DMS 273 treated with DMSO at 0.1 percent for 48 hours (cell line): Measurements from ENCODE around the gene SLFN14.
"Not testable (repeated sequence)": the region's sequence is repeated elsewhere in the genome, so short reads cannot be mapped to it uniquely, and the experiment has no call there.

ENCODE experiments used
- DNase-seq: peaks from one replicate; lab custom pipeline; 2025; lab: John Stamatoyannopoulos, UW

Gene SLFN14

GRCh38 chr17:35559495-35560210, 966 bp downstream of the SLFN14 start:
- DNase-seq = no peak

GRCh38 chr17:35557353-35557752, 3.3 kb downstream of the SLFN14 start:
- no peak for DNase-seq

GRCh38 chr17:35555691-35556090, 4.9 kb downstream of the SLFN14 start:
- DNase-seq = no peak

GRCh38 chr17:35554668-35555067, 6.0 kb downstream of the SLFN14 start:
- no peak for DNase-seq

DNA sequence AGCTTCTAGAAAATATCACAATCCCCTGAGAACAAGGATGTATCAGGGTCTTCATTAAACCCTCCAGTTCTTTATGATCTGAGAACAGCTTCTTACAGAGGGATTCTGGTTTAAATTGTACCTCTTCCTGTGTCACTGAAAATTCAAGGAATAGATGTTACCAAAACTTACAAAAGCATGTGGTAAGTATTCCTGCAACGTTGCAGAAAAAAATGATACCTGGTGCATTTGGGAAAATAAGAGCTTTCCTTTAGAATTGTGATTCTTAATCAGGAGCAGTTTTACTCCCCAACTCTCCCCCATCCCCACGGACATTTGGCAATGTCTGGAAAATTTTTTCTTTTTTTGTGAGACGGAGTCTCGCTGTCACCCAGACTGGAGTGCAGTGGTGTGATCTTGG, 7.3 kb downstream of the SLFN14 start:
- no peak for DNase-seq

GRCh38 chr17:35548978-35549377, 11.6 kb downstream of the SLFN14 start:
- no peak for DNase-seq

GRCh38 chr17:35548208-35548810, 12.3 kb downstream of the SLFN14 start:
- DNase-seq = no peak

- DNase-seq = no peak
These were observed 14.1 kb downstream of the SLFN14 start for GRCh38 chr17:35546487-35546886.

- DNase-seq = no peak
These were observed 15.5 kb downstream of the SLFN14 start for GRCh38 chr17:35545150-35545549.

GRCh38 chr17:35543856-35544255, 16.8 kb downstream of the SLFN14 start:
- DNase-seq = no peak

- no peak for DNase-seq
These were observed 17.6 kb downstream of the SLFN14 start for GRCh38 chr17:35542990-35543389.

GRCh38 chr17:35541434-35541833, 19.2 kb downstream of the SLFN14 start:
- DNase-seq = no peak

GRCh38 chr17:35540589-35541404, 19.8 kb downstream of the SLFN14 start:
- no peak for DNase-seq

- DNase-seq = no peak
These were observed 21.0 kb downstream of the SLFN14 start for GRCh38 chr17:35539659-35540026.

DNA sequence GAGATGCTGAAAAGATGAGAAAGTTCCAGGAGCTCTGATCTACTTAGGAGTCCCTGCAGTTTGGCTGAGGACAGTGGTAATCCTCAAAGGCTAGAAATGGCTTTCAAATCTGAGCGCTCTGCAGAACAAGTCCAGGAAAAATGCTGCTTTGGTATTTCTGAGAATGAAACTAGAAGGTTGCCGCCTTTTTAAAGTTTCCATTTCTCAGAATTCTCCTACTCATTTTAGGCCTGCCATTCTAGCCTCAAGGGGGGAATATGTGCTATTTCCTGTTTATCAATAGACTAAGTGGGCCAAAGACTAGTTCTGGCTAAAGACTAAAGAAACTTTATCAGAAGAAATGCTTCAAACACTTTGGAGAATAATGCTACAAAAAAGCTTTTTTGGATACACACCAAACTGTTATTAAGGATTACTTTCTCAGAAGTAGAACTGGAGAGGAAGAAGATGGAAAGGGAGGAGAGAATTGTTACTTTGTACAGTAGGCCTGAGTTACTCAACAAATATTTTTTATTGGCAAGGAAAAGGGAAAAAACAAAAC, 22.9 kb downstream of the SLFN14 start, which contains the start of gene SLFN12L:
Gene SLFN12L, minus strand, starts transcription at position 78 of the 541 bp plus-strand sequence. CDS start 15,314 bp downstream, outside the sequence.
- DNase-seq = no peak

DNA sequence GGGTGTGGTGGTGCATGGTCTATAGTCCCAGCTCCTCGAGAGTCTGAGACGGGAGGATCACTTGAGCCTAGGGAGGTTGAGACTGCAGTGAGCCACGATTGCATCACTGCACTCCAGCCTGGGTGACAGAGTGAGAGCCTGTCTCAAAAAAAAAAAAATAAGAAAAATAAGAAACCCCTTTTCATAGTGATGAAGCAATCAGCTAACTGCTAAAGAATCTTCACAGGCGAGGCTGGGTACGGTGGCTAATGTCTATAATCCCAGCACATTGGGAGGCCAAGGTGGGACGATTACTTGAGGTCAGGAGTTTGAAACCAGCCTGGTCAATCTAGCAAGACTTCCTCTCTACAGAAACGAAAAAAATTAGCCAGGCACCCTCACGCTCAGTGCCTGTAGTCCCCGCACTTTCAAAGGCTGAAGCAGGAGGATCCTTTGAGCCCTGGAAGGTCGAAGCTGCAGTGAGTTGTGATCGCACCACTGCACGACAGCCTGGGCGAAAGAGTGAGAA, 23.9 kb downstream of the SLFN14 start:
- no peak for DNase-seq

DNA sequence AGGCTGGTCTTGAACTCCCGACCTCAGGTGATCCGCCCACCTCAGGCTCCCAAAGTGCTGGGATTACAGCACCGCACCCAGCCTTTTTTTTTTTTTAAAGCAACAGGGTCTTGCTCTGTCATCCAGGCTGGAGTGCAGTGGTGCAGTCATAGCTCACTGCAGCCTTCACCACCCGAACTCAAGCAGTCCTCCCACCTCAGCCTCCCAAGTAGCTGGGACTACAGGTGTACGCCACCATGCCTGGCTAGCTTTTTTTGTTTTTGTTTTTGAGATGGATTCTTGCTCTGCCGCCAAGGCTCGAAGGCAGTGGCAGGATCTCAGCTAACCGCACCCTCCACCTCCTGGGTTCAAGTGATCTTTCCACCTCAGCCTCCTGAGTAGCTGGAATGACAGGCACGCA, 25.2 kb downstream of the SLFN14 start:
- not testable (repeated sequence) for DNase-seq

DNA sequence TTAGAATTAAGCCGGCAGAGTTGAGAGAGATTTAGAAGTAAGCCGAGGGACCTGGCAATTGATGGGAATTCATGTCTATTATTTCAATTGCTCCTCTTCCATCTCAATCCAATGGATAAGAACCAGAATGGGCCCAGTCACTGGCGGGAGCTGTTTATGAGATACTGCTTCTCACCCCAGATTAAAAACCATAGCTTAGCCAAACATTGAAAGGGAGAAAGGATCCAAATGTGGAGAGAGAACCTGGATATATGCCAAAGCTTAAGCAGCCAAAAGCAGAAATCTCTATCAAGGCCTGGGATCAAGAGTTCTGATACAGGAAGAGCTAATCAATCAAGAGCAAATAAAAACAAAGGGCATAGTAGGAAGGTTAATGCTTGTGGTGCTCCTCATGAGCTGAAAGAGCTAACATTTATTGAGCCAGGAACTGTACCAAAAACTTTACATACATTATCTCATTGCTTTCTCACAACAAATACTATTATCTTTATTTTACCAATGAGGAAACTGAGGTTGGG, 26.0 kb downstream of the SLFN14 start:
- no peak for DNase-seq

- DNase-seq = no peak
These were observed 29.5 kb downstream of the SLFN14 start for GRCh38 chr17:35531160-35531559.

DNA sequence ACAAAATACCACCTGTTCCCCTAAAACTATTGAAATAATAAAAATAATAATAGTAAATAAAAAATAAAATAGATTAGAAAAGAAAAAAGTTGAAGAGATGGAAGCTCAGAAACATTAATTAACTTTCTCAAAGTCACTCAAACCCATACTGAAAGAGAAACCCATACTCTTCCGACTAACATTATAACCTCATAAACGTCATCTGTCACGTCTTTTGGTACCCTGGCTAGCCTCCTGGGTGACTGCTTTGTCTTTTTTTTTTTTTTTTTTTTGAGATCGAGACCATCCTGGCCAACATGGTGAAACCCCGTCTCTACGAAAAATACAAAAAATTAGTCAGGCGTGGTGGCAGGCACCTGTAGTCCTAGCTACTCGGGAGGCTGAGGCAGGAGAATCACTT, 30.8 kb downstream of the SLFN14 start:
- no peak for DNase-seq

DNA sequence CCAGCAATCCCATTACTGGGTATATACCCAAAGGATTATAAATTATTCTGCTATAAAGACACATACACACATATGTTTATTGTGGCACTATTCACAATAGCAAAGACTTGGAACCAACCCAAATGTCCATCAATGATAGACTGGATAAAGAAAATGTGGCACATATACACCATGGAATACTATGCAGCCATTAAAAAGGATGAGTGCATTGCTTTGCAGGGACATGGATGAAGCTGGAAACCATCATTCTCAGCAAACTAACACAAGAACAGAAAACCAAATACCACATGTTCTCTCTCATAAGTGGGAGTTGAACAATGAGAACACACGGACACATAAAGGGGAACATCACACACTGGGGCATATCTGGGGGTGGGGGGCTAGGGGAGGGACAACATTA, 31.3 kb downstream of the SLFN14 start:
- DNase-seq = not testable (repeated sequence)

GRCh38 chr17:35523296-35523695, 37.3 kb downstream of the SLFN14 start:
- DNase-seq = no peak
